ENCODE data around the gene ART5. TPM values are rescaled to one million over a fixed set of nuclear protein-coding genes. Genes with fewer than 3 reads are reported as not detected.

The ART5 gene
- total and polyA plus RNA-seq, 2 of the 4 experiments (the other 2 are of a cell fraction): not detected

DNA sequence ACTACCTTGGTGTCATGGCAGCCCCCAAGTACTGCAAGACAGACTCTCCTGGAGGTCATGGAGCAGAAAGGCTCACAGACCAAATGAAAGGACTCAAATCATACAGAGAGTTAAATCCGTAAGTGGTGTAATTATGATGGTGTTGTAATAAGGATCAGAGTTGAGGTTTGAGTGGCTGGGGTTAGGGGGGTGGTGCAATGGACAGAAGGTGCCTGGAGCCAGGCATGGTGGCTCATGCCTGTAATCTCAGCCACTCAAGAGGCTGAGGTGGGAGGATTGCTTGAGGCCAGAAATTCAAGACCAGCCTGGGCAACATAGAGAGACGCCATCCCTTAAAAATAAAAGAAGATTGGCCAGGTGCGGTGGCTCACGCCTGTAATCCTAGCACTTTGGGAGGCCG is 18.7 kb downstream of the ART5 start:
- POLR2A ChIA-PET (ENCODE audit: unreplicated experiment): no interaction called here
- DNase-seq (no peak), ATAC-seq (ENCODE audit: low read depth) (no peak)
- no peak overlapping the region for H3K9ac ChIP-seq (ENCODE audit: low read depth, low read length)
- H4K20me1 ChIP-seq (ENCODE audit: insufficient read depth, low read length): no peaks in the 10 kb centered on the region
- H3K79me1 ChIP-seq (ENCODE audit: low read depth in 1 of 2, low read length in 2 of 2): no peaks in the 10 kb centered on the region
- peaks cover 19% of the 10 kb centered on the region for H3K27me3 ChIP-seq (ENCODE audit: control insufficient read depth, insufficient read depth, low read length)
- no peak overlapping the region for H4K5ac ChIP-seq (ENCODE audit: low read depth, low read length)
- no peak overlapping the region for H3K4ac ChIP-seq (ENCODE audit: low read depth, low read length)
- no TSS peak for BruUV-seq (replicated peaks)
- H3K27ac ChIP-seq (ENCODE audit: insufficient read depth, low read length): no peak overlapping the region
- no peak overlapping the region for H4K8ac ChIP-seq (ENCODE audit: low read depth in 2 of 2, low read length in 2 of 2)
- H3K9me3 ChIP-seq (ENCODE audit: control insufficient read depth, insufficient read depth, low read length): no peaks in the 10 kb centered on the region
- no peak overlapping the region for H4K91ac ChIP-seq (ENCODE audit: insufficient read depth, low read depth, low read length)
- in situ Hi-C loops (cut with MboI; ENCODE audit: low sequenced_read_pairs): no loop called here
- H2BK15ac ChIP-seq (ENCODE audit: low read depth, low read length): no peak overlapping the region
- no peak overlapping the region for H3K56ac ChIP-seq (ENCODE audit: extremely low read depth, insufficient read depth, low read length)
- no peak overlapping the region for H2BK20ac ChIP-seq (ENCODE audit: low read depth, low read length)
- no peak overlapping the region for H2AK9ac ChIP-seq (replicated peaks; ENCODE audit: low read depth, low read length, poor library complexity)
- H2AK5ac ChIP-seq (ENCODE audit: low read depth, low read length): no peak overlapping the region
- H3K36me3 ChIP-seq (ENCODE audit: control insufficient read depth, insufficient read depth, low read length): no peaks in the 10 kb centered on the region
- H2BK120ac ChIP-seq (ENCODE audit: low read depth, low read length): no peak overlapping the region
- H3K18ac ChIP-seq (ENCODE audit: low read depth, low read length): no peak overlapping the region
- no peaks in the 10 kb centered on the region for H3K9me1 ChIP-seq (ENCODE audit: insufficient read depth, low read length)
- no peak overlapping the region for H2AFZ ChIP-seq (replicated peaks; ENCODE audit: low read length, poor library complexity)
- H2BK5ac ChIP-seq (ENCODE audit: low read depth, low read length, poor library complexity, severe bottlenecking): no peak overlapping the region
- dilution Hi-C loops (cut with HindIII; ENCODE audit: low sequenced_read_pairs, unreplicated experiment): no loop called here
- H3K4me3 ChIP-seq (ENCODE audit: insufficient read depth, low read depth, low read length): no peak overlapping the region
- H3K4me2 ChIP-seq (ENCODE audit: low read depth, low read length): no peak overlapping the region
- H3K23ac ChIP-seq (ENCODE audit: low read depth, low read length): no peak overlapping the region
- 67% methylated on average over 1 of the region's 5 CpGs; no CpG with 5 or more reads in 1 of the 2 experiments for WGBS, 2 experiments (ENCODE audit: extremely low coverage in 2 of 2, insufficient read length in 1 of 2)
- no peak overlapping the region for H3K14ac ChIP-seq (replicated peaks; ENCODE audit: low read depth, low read length)
- TF ChIP-seq FOS (IDR thresholded peaks at IDR 0.05; ENCODE audit: low read depth, low read length) (no peak), MAZ (IDR thresholded peaks at IDR 0.05; ENCODE audit: borderline replicate concordance, low read depth, low read length) (no peak), MAFK (IDR thresholded peaks at IDR 0.05; ENCODE audit: low read depth, low read length) (no peak), RAD21 (IDR thresholded peaks at IDR 0.05; ENCODE audit: low read length) (no peak), NFE2L2 (IDR thresholded peaks at IDR 0.05; ENCODE audit: low read depth, low read length) (no peak), CEBPB (IDR thresholded peaks at IDR 0.05; ENCODE audit: low read depth, low read length) (no peak), RFX5 (IDR thresholded peaks at IDR 0.05; ENCODE audit: low read depth, low read length) (no peak), BHLHE40 (IDR thresholded peaks at IDR 0.05; ENCODE audit: low read depth, low read length) (no peak), MXI1 (IDR thresholded peaks at IDR 0.05; ENCODE audit: borderline replicate concordance, low read depth, low read length) (no peak), CHD1 (IDR thresholded peaks at IDR 0.05; ENCODE audit: low read depth, low read length) (no peak), POLR2A (IDR thresholded peaks at IDR 0.05; ENCODE audit: low read depth, low read length) (no peak)
- TF ChIP-seq, protein P1, sequence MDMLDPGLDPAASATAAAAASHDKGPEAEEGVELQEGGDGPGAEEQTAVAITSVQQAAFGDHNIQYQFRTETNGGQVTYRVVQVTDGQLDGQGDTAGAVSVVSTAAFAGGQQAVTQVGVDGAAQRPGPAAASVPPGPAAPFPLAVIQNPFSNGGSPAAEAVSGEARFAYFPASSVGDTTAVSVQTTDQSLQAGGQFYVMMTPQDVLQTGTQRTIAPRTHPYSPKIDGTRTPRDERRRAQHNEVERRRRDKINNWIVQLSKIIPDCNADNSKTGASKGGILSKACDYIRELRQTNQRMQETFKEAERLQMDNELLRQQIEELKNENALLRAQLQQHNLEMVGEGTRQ (IDR thresholded peaks at IDR 0.05; ENCODE audit: low read depth, low read length): no peak
- TF ChIP-seq, protein P2, sequence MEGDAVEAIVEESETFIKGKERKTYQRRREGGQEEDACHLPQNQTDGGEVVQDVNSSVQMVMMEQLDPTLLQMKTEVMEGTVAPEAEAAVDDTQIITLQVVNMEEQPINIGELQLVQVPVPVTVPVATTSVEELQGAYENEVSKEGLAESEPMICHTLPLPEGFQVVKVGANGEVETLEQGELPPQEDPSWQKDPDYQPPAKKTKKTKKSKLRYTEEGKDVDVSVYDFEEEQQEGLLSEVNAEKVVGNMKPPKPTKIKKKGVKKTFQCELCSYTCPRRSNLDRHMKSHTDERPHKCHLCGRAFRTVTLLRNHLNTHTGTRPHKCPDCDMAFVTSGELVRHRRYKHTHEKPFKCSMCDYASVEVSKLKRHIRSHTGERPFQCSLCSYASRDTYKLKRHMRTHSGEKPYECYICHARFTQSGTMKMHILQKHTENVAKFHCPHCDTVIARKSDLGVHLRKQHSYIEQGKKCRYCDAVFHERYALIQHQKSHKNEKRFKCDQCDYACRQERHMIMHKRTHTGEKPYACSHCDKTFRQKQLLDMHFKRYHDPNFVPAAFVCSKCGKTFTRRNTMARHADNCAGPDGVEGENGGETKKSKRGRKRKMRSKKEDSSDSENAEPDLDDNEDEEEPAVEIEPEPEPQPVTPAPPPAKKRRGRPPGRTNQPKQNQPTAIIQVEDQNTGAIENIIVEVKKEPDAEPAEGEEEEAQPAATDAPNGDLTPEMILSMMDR (conservative IDR thresholded peaks at IDR 0.05; ENCODE audit: low read depth, low read length): no peak
- TF ChIP-seq, protein P3, sequence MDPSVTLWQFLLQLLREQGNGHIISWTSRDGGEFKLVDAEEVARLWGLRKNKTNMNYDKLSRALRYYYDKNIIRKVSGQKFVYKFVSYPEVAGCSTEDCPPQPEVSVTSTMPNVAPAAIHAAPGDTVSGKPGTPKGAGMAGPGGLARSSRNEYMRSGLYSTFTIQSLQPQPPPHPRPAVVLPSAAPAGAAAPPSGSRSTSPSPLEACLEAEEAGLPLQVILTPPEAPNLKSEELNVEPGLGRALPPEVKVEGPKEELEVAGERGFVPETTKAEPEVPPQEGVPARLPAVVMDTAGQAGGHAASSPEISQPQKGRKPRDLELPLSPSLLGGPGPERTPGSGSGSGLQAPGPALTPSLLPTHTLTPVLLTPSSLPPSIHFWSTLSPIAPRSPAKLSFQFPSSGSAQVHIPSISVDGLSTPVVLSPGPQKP (IDR thresholded peaks at IDR 0.05; ENCODE audit: borderline replicate concordance, low read depth, low read length): no peak
- no peaks in the 10 kb centered on the region for H3K4me1 ChIP-seq (ENCODE audit: control insufficient read depth, insufficient read depth, low read length)
- CTCF ChIA-PET: no interaction called here
- intact Hi-C loops (cut with micrococcal nuclease): no loop called here
